ENCODE results near the gene TRIM59.

Gene TRIM59

DNA sequence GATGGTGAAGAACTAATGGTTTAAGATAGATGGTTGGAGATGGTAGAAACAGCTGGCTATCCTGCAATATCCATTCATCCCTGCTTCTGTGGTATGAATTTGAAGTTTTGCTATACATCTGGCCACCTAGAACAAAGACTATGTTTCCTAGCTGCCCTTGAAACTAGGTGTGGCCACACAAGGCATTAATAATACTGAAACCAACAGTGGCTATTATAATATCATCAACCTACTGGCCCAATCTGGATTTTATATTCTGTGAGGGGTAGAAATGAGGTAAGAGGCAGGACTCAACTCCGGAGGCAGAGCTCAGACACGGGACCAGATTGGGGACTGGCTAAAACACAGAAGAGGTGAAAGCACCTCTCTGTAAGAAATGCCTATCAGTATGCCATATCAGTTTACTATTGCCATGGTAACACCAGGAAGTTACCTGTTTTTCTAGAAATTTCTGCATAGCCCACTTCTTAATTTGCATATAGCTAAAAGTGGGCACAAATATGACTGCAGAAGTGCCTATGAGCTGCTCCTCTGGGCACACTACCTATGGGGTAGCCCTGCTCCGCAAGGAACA lies 58.9 kb downstream of the TRIM59 start:
- no peak for DNase-seq
- in situ Hi-C loops (cut with HindIII; ENCODE audit: low pct_ligation_motif_present, low pct_unique_long_range_greater_than_20kb, low sequenced_read_pairs): no loop called here

Measured in ACHN (cell line).